Ascending aorta (tissue), 2 donors: Measurements from ENCODE around the gene ZNF202. TPM values are rescaled to one million over a fixed set of nuclear protein-coding genes. Genes with fewer than 3 reads are reported as not detected.
"Not testable (repeated sequence)": the region's sequence is repeated elsewhere in the genome, so short reads cannot be mapped to it uniquely, and the experiment has no call there.

Experiments
- DNase-seq, 2 donors: peaks; one replicate each; pipeline ENCODE4 v3.0.0-alpha.2; 2019; ENCODE audit warnings: low spot score in 2 of 2
- H3K27ac ChIP-seq, 2 donors: fragments of 200-600 bp; sonication (generic); one replicate each; pipeline ENCODE4 v1.5.1; 2016 to 2017; ENCODE audit warnings: mild to moderate bottlenecking in 1 of 2
- H3K27me3 ChIP-seq: fragments of 200-600 bp; sonication (generic); one replicate; pipeline ENCODE4 v1.5.1; 2017
- H3K36me3 ChIP-seq, 2 donors: fragments of 200-600 bp; sonication (generic); one replicate each; pipeline ENCODE4 v1.5.1; 2016
- H3K4me1 ChIP-seq, 2 donors: fragments of 200-600 bp; sonication (generic); one replicate each; pipeline ENCODE4 v1.5.1; 2016 to 2017; ENCODE audit warnings: mild to moderate bottlenecking in 1 of 2
- H3K4me3 ChIP-seq, 2 donors: fragments of 200-600 bp; sonication (generic); one replicate each; pipeline ENCODE4 v1.5.1; 2016 to 2017; ENCODE audit warnings: mild to moderate bottlenecking in 1 of 2
- H3K9me3 ChIP-seq, 2 donors: fragments of 200-600 bp; sonication (generic); one replicate each; pipeline ENCODE4 v1.5.1; 2016
- CTCF ChIP-seq, 3 experiments: fragments of 200-600 bp in 2 of 3; fragments of 450-650 bp in 1 of 3; sonication (generic) in 2 of 3; IDR thresholded peaks; one replicate each; pipeline ENCODE4 v1.5.1; 2016 to 2019; ENCODE audit warnings: antibody characterized with exemption in 3 of 3, mild to moderate bottlenecking in 1 of 3, moderate library complexity in 1 of 3
- intact Hi-C: fragments of 100-400 bp; cut with DNase I; formaldehyde crosslinking; loops from one replicate; pipeline ENCODE4 v1.15.1; 2023
- total RNA-seq: library from RNA; depleted of rRNA; stranded (reverse); fragments of >200 nt; gene quantifications from one replicate; pipeline ENCODE4 v1.1.0, GENCODE V29; 2016

The ZNF202 gene
- total RNA-seq, 1 donor from 2014 or later, result 2.2 TPM

GRCh38 chr11:123751781-123752180 is 10.3 kb upstream of the ZNF202 start:
- Histone ChIP-seq H3K27me3 (no peaks in the 10 kb centered on the region), H3K4me3 (no peak overlapping the region), H3K4me1 (no peaks in the 10 kb centered on the region), H3K36me3 (no peaks in the 10 kb centered on the region), H3K9me3 (no peaks in the 10 kb centered on the region), H3K27ac (no peak overlapping the region)
- DNase-seq, result no peak
- intact Hi-C loops, result no loop called here
- TF ChIP-seq CTCF (IDR thresholded peaks at IDR 0.05), result no peak

GRCh38 chr11:123748349-123748748 is 6.9 kb upstream of the ZNF202 start:
- H3K9me3 ChIP-seq, H3K4me1 ChIP-seq, H3K27me3 ChIP-seq, H3K4me3 ChIP-seq, DNase-seq, H3K36me3 ChIP-seq, intact Hi-C loops, H3K27ac ChIP-seq: not testable (repeated sequence)

GRCh38 chr11:123745764-123746451 is 4.4 kb upstream of the ZNF202 start:
- intact Hi-C loops, result no loop called here
- peaks cover 0 to 9% of the 10 kb centered on the region in 2 donors for H3K4me1 ChIP-seq

GRCh38 chr11:123742724-123743120 is 1.3 kb upstream of the ZNF202 start:
- no peak for TF ChIP-seq CTCF (IDR thresholded peaks at IDR 0.05)
- no peaks in the 10 kb centered on the region for H3K27me3 ChIP-seq
- no peak overlapping the region for H3K27ac ChIP-seq
- peaks cover 0 to 14% of the 10 kb centered on the region in 2 donors for H3K4me1 ChIP-seq
- no peaks in the 10 kb centered on the region for H3K36me3 ChIP-seq
- no peaks in the 10 kb centered on the region for H3K9me3 ChIP-seq
- H3K4me3 ChIP-seq, result peak overlapping the region; percentile 90 to 94
- DNase-seq, result no peak
- intact Hi-C loops, result no loop called here

More at GRCh38 chr11:123745764-123746451, 4.4 kb upstream of the ZNF202 start:
- DNase-seq, result no peak
- no peaks in the 10 kb centered on the region for H3K36me3 ChIP-seq
- TF ChIP-seq CTCF (IDR thresholded peaks at IDR 0.05), result no peak
- H3K9me3 ChIP-seq, result no peaks in the 10 kb centered on the region
- H3K27ac ChIP-seq, result no peak overlapping the region
- H3K27me3 ChIP-seq, result no peaks in the 10 kb centered on the region
- H3K4me3 ChIP-seq, result no peak overlapping the region

- DNase-seq, result no peak
- Histone ChIP-seq H3K4me3 (peak overlapping the region; percentile 90 to 94), H3K27me3 (no peaks in the 10 kb centered on the region), H3K9me3 (no peaks in the 10 kb centered on the region), H3K4me1 (peaks cover 0 to 14% of the 10 kb centered on the region in 2 donors), H3K27ac (peak overlapping the region; percentile 81 to 87), H3K36me3 (no peaks in the 10 kb centered on the region)
- TF ChIP-seq CTCF (IDR thresholded peaks at IDR 0.05), result no peak
- intact Hi-C loops, result no loop called here
Observed at GRCh38 chr11:123742031-123742723, 717 bp upstream of the ZNF202 start.

GRCh38 chr11:123740787-123741158 is 687 bp downstream of the ZNF202 start:
- Histone ChIP-seq H3K9me3 (no peaks in the 10 kb centered on the region), H3K27me3 (no peaks in the 10 kb centered on the region), H3K4me1 (peaks cover 0 to 14% of the 10 kb centered on the region in 2 donors), H3K27ac (peak overlapping the region; percentile 81 to 87), H3K4me3 (peak overlapping the region; percentile 90 to 94), H3K36me3 (peaks cover 0 to 9% of the 10 kb centered on the region in 2 donors)
- intact Hi-C loops, result no loop called here
- no peak for DNase-seq
- no peak for TF ChIP-seq CTCF (IDR thresholded peaks at IDR 0.05)
